KBM-7 (cell line): ENCODE data around the gene SLC5A11.
A peak's percentile ranks its signal among the peaks of the same experiment; 100 is the strongest.

Experiments
- DNase-seq: peaks from one replicate; pipeline ENCODE4 v3.0.0-alpha.2; 2015
- in situ Hi-C: fragments of 300-500 bp; cut with MboI; formaldehyde crosslinking; loops from 2 replicates; pipeline ENCODE4 v1.14.3; 2020; ENCODE audit warnings: low sequenced_read_pairs, low pct_unique_long_range_greater_than_20kb, mixed read lengths

Gene SLC5A11

GRCh38 chr16:24906199-24906808 lies 60.5 kb downstream of the SLC5A11 start:
- in situ Hi-C loops = no loop called here
- peak; percentile 35 for DNase-seq

DNA sequence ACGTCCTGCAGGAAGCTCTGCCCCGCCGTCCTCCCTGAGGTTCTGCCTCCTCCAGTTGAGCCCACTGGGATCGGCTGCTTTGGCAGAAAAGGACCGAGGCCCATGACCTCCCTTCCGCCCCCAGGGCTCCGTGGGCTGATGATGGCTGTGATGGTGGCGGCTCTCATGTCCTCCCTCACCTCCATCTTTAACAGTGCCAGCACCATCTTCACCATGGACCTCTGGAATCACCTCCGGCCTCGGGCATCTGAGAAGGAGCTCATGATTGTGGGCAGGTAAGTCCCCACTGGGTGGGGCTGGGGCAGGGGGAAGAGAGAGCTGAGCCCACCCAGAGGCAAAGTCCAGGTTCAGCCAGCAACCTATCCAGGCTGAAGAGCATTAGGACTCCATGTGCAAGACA lies 61.1 kb downstream of the SLC5A11 start:
- in situ Hi-C loops = no loop called here

DNA sequence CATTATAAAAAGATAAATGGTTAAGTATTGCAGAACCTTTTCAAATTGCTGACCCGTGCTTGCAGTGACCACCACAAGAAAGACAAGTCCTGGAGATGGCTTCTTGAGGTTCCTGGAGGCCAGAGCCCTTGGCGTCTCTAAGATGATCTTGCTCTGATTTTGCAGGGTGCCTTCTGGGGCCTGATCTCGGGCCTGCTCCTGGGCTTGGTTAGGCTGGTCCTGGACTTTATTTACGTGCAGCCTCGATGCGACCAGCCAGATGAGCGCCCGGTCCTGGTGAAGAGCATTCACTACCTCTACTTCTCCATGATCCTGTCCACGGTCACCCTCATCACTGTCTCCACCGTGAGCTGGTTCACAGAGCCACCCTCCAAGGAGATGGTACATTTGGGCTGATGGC lies 63.0 kb downstream of the SLC5A11 start:
- no peak for DNase-seq
- in situ Hi-C loops = no loop called here

More for the DNA sequence above, 61.1 kb downstream of the SLC5A11 start:
- DNase-seq = no peak

DNA sequence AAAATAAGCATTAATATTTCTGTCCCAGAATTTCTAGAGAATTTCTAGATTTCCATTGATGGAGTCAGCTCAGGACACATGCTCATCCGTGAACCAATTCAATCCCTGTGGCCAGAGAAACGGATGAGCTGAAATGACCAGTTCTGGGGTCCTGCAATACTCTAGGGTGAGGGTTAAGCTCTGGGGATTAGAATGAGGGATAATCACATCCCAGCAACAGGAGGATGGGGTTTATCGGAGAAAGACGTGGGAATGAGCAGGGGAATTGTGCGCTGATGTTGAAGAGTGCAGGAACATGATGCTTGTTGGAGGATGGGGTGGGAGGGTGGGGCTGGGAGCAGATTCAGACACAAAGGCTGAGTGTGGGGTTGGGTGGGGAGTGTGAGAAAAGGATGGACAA lies 64.1 kb downstream of the SLC5A11 start:
- in situ Hi-C loops = no loop called here
- no peak for DNase-seq

GRCh38 chr16:24915019-24915418 lies 69.3 kb downstream of the SLC5A11 start:
- in situ Hi-C loops = no loop called here
- no peak for DNase-seq

GRCh38 chr16:24915576-24915975 lies 69.8 kb downstream of the SLC5A11 start:
- no peak for DNase-seq
- in situ Hi-C loops = no loop called here

GRCh38 chr16:24917236-24917635 lies 71.5 kb downstream of the SLC5A11 start:
- no peak for DNase-seq
- in situ Hi-C loops = no loop called here

GRCh38 chr16:24917891-24918290 lies 72.1 kb downstream of the SLC5A11 start:
- in situ Hi-C loops = no loop called here
- no peak for DNase-seq

- in situ Hi-C loops = no loop called here
- DNase-seq = peak; percentile 39
Observed at GRCh38 chr16:24918641-24919040, 72.9 kb downstream of the SLC5A11 start.

DNA sequence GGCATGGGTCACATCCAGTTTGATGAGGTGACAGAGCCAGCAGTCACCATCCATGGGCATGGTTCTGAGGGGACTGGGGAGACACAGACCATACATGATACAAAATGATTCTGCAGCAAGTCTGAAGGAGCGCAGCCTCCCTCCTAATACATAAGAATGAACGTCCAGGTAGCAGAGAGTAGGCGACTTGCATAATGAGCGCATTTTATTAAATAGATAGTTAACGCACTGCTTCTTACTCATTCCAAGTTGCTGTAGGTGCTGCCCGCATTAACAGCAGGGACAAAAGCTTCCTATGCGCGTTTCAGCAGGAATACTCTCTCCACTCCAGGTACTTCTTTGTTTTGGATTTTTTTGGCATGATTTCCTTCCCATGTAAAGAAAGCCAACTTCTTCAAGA lies 73.8 kb downstream of the SLC5A11 start:
- in situ Hi-C loops = no loop called here
- DNase-seq = no peak

- no peak for DNase-seq
- in situ Hi-C loops = no loop called here
Observed at GRCh38 chr16:24920568-24920967, 74.8 kb downstream of the SLC5A11 start.

- peak; percentile 20 for DNase-seq
- in situ Hi-C loops = no loop called here
Observed at GRCh38 chr16:24921229-24921628, 75.5 kb downstream of the SLC5A11 start.

- in situ Hi-C loops = no loop called here
Observed at GRCh38 chr16:24925163-24925562, 79.4 kb downstream of the SLC5A11 start.

GRCh38 chr16:24929409-24929808 lies 83.6 kb downstream of the SLC5A11 start:
- DNase-seq = no peak
- in situ Hi-C loops = no loop called here

More at GRCh38 chr16:24925163-24925562, 79.4 kb downstream of the SLC5A11 start:
- DNase-seq = no peak

- DNase-seq = no peak
- in situ Hi-C loops = no loop called here
Observed at GRCh38 chr16:24930440-24930839, 84.7 kb downstream of the SLC5A11 start.

DNA sequence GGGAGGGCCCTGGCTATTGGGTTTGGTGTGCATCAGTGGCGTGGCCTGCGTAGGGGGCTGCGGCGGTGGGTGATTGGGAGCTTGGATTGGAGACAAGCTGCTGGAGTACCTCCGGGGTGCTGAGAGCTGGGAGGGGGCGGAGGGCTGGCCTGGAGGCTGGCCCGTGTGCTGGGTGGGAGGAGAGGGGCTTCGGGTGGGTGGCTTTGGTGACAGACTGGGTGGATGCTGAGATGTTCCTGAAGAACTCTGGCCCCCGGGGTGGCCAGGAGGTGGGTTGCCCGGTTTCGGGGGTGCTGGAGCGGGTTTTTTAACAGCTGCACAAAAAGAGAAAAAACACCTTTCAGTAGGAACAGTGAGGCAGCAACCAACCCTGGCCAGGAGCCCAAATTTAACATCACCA lies 85.3 kb downstream of the SLC5A11 start:
- DNase-seq = no peak
- in situ Hi-C loops = no loop called here

- DNase-seq = no peak
- in situ Hi-C loops = no loop called here
Observed at GRCh38 chr16:24935336-24935735, 89.6 kb downstream of the SLC5A11 start.

GRCh38 chr16:24936151-24936550 lies 90.4 kb downstream of the SLC5A11 start:
- in situ Hi-C loops = no loop called here
- DNase-seq = no peak

GRCh38 chr16:24939224-24939623 lies 93.5 kb downstream of the SLC5A11 start:
- in situ Hi-C loops = no loop called here
- DNase-seq = no peak

GRCh38 chr16:24939738-24940137 lies 94.0 kb downstream of the SLC5A11 start:
- in situ Hi-C loops = no loop called here
- no peak for DNase-seq

- DNase-seq = no peak
- in situ Hi-C loops = no loop called here
Observed at GRCh38 chr16:24943471-24943870, 97.7 kb downstream of the SLC5A11 start.

DNA sequence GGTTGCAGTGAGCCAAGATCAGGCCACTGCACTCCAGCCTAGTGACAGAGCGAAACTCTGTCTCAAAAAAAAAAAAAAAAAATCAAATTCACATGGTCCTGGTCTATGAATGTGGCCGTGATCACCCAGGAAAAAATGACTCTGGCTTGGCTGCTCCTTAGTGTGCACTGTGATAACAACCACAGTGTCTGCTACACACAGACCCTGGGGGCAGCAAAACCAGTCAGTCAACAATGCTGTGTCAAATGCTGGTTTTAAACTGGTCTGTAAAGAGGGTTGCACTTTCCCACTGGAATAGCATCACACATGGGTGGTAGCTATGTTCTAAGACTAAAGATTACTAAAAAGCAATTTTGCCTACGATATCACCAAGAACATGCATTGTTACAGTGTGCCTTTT lies 98.4 kb downstream of the SLC5A11 start:
- in situ Hi-C loops = no loop called here
- DNase-seq = no peak
